GM12891 (cell line): ENCODE data around the gene MIPOL1.

Experiments
- POLR2A ChIP-seq: IDR thresholded peaks from 2 replicates; pipeline ENCODE4 v1.6.1; 2011; ENCODE audit warnings: low read depth, low read length, control low read depth
- POLR2AphosphoS5 ChIP-seq: IDR thresholded peaks from 2 replicates; pipeline ENCODE4 v1.6.1; 2011; ENCODE audit warnings: low read depth, low read length, control low read depth
- POU2F2 ChIP-seq: IDR thresholded peaks from 2 replicates; pipeline ENCODE4 v1.6.1; 2011; ENCODE audit warnings: low read depth, mild to moderate bottlenecking, control low read depth, low read length, moderate library complexity
- TAF1 ChIP-seq: IDR thresholded peaks from 2 replicates; pipeline ENCODE4 v1.6.1; 2011; ENCODE audit warnings: low read depth, low read length, control low read depth

DNA sequence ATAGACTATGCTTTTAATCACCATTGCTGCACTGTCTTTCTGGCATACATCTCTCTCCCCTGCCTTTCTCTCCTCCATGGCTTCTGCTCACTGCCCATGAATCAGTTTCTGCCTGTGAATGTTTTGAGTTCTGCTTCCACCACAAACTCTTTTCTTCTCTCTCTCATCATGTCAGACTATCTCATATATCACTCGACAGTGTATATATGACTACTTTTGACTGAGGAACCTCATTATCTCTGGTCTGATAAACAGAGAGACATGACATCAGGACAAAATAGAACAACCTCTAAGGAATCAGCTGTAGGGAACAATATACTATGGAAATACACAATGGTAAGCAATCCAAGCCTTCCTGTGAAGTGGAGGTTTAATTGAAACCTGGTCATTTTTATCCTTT lies 219.4 kb downstream of the MIPOL1 start:
- TF ChIP-seq POLR2AphosphoS5 (no peak), POLR2A (no peak), TAF1 (no peak), POU2F2 (no peak)
